NCI-H128 (cell line): Measurements from ENCODE around the gene FABP7.

Source experiments
- DNase-seq: peaks from one replicate; lab custom pipeline; 2025; ENCODE audit not compliant: unreplicated experiment; lab: John Stamatoyannopoulos, UW

Gene FABP7

DNA sequence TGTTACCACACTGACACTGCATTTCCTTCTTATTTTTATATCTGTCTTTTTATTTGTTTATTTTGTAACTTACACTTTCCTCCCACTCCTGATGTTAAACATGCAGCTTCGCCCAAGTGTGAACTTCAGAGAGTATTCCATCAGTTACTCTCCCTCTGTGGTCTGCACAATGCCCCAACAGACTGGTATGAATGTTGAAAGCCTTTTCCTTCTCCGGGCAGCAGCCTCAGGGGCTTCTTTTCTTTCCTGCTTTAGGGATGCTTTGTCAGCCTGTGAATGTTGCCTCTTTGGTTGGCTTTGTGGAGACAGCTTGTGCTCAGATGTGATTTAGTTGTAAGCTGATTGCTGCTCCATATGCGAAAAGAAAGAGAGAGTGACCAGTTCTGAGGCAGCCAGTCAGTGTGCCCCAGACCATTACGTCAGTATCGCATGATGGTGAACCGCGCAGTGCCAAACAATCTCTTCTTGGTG lies 53.5 kb downstream of the FABP7 start:
- DNase-seq: no peak
